ENCODE results near the gene ZFR.
"Not testable (repeated sequence)": the region's sequence is repeated elsewhere in the genome, so short reads cannot be mapped to it uniquely, and the experiment has no call there.

The ZFR gene

GRCh38 chr5:32353420-32353819, 91.1 kb downstream of the ZFR start:
- DNase-seq = no peak

- no peak for DNase-seq
Observed at GRCh38 chr5:32352685-32353084, 91.9 kb downstream of the ZFR start.

- DNase-seq = no peak
Observed at GRCh38 chr5:32346869-32347268, 97.7 kb downstream of the ZFR start.

- no peak for DNase-seq
Observed at GRCh38 chr5:32343058-32343672, 101.4 kb downstream of the ZFR start.

GRCh38 chr5:32342656-32343055, 101.9 kb downstream of the ZFR start:
- DNase-seq = peak; percentile 17

- no peak for DNase-seq
Observed at GRCh38 chr5:32339878-32340277, 104.7 kb downstream of the ZFR start.

GRCh38 chr5:32339198-32339597, 105.3 kb downstream of the ZFR start:
- DNase-seq = no peak

- DNase-seq = no peak
Observed at GRCh38 chr5:32332966-32333365, 111.6 kb downstream of the ZFR start.

GRCh38 chr5:32332361-32332760, 112.2 kb downstream of the ZFR start:
- no peak for DNase-seq

GRCh38 chr5:32331935-32332274, 112.6 kb downstream of the ZFR start:
- DNase-seq = no peak

- no peak for DNase-seq
Observed at GRCh38 chr5:32331217-32331934, 113.2 kb downstream of the ZFR start.

GRCh38 chr5:32330126-32330971, 114.2 kb downstream of the ZFR start:
- DNase-seq = no peak

GRCh38 chr5:32329395-32329834, 115.1 kb downstream of the ZFR start:
- DNase-seq = no peak

- DNase-seq = no peak
Observed at GRCh38 chr5:32326216-32326772, 118.2 kb downstream of the ZFR start.

GRCh38 chr5:32325616-32326015, 118.9 kb downstream of the ZFR start:
- no peak for DNase-seq

- DNase-seq = no peak
Observed at GRCh38 chr5:32325062-32325461, 119.5 kb downstream of the ZFR start.

GRCh38 chr5:32323741-32324140, 120.8 kb downstream of the ZFR start:
- DNase-seq = no peak

- DNase-seq = no peak
Observed at GRCh38 chr5:32322882-32323281, 121.7 kb downstream of the ZFR start.

- DNase-seq = not testable (repeated sequence)
Observed at GRCh38 chr5:32321787-32322186, 122.8 kb downstream of the ZFR start.

- DNase-seq = no peak
Observed at GRCh38 chr5:32320576-32320975, 124.0 kb downstream of the ZFR start.

GRCh38 chr5:32319926-32320543, 124.5 kb downstream of the ZFR start:
- DNase-seq = no peak

- no peak for DNase-seq
Observed at GRCh38 chr5:32319392-32319791, 125.1 kb downstream of the ZFR start.

- DNase-seq = no peak
Observed at GRCh38 chr5:32317041-32317440, 127.5 kb downstream of the ZFR start.

All from NCI-H2227 treated with DMSO at 0.1 percent for 48 hours (cell line).